IMR-90 (cell line): Measurements from ENCODE around the gene RAP1GAP. TPM values are rescaled to one million over a fixed set of nuclear protein-coding genes. Genes with fewer than 3 reads are reported as not detected.
"Not testable (repeated sequence)": the region's sequence is repeated elsewhere in the genome, so short reads cannot be mapped to it uniquely, and the experiment has no call there.

Experiments used
- ATAC-seq: fragments of 200-7000 bp; cut with Tn5 transposase; 2 replicates; pipeline ENCODE4 v1.9.1; 2020; ENCODE audit warnings: low read depth, mild to moderate bottlenecking, moderate library complexity
- BruUV-seq: library from RNA; stranded (reverse); fragments of 400-500 nt; replicated peaks from 2 replicates; lab custom pipeline; 2021; lab: Mats Ljungman, UMichigan
- CTCF ChIA-PET: fragments of 300-600 bp; formaldehyde crosslinking; extraction: SDS; loops from one replicate; lab custom pipeline; 2021; ENCODE audit warnings: antibody characterized with exemption; lab: Yijun Ruan, JAX
- POLR2A ChIA-PET: fragments of 300-600 bp; sonication (Branson Sonifier 250); formaldehyde crosslinking; loops from one replicate; lab custom pipeline; 2022; ENCODE audit warnings: antibody characterized with exemption; ENCODE audit not compliant: unreplicated experiment; lab: Charles Lee
- DNase-seq: peaks from one replicate; pipeline ENCODE4 v3.0.0; 2013
- H2AFZ ChIP-seq: replicated peaks from 2 replicates; pipeline ENCODE3; 2013; ENCODE audit warnings: low read length, mild to moderate bottlenecking; ENCODE audit not compliant: poor library complexity
- H2AK5ac ChIP-seq: 2 replicates; pipeline ENCODE4 v1.6.1; 2013; ENCODE audit warnings: low read depth, low read length, inconsistent platforms
- H2AK9ac ChIP-seq: replicated peaks from 2 replicates; pipeline ENCODE3; 2013; ENCODE audit warnings: mild to moderate bottlenecking, low read depth, low read length, moderate library complexity; ENCODE audit not compliant: poor library complexity
- H2BK120ac ChIP-seq: 2 replicates; pipeline ENCODE4 v1.6.1; 2013; ENCODE audit warnings: low read depth, low read length, inconsistent platforms
- H2BK15ac ChIP-seq: 3 replicates; pipeline ENCODE4 v1.6.1; 2013; ENCODE audit warnings: low read depth, low read length, inconsistent platforms
- H2BK20ac ChIP-seq: 2 replicates; pipeline ENCODE4 v1.6.1; 2013; ENCODE audit warnings: low read depth, mild to moderate bottlenecking, inconsistent platforms, low read length, moderate library complexity
- H2BK5ac ChIP-seq: 2 replicates; pipeline ENCODE4 v1.6.1; 2013; ENCODE audit warnings: mild to moderate bottlenecking, low read depth, low read length, inconsistent platforms; ENCODE audit not compliant: poor library complexity, severe bottlenecking
- H3K14ac ChIP-seq: replicated peaks from 2 replicates; pipeline ENCODE4 v1.6.1; 2013; ENCODE audit warnings: low read depth, low read length, inconsistent platforms
- H3K18ac ChIP-seq: 2 replicates; pipeline ENCODE4 v1.6.1; 2013; ENCODE audit warnings: low read depth, low read length, control low read depth
- H3K23ac ChIP-seq: 2 replicates; pipeline ENCODE4 v1.6.1; 2013; ENCODE audit warnings: low read depth, low read length, inconsistent platforms
- H3K27ac ChIP-seq: 2 replicates; pipeline ENCODE4 v1.5.1; 2013; ENCODE audit warnings: mild to moderate bottlenecking, control low read depth, low read length; ENCODE audit not compliant: insufficient read depth
- H3K27me3 ChIP-seq: 2 replicates; pipeline ENCODE4 v1.6.1; 2013; ENCODE audit warnings: low read length; ENCODE audit not compliant: control insufficient read depth, insufficient read depth
- H3K36me3 ChIP-seq: 2 replicates; pipeline ENCODE4 v1.6.1; 2013; ENCODE audit warnings: low read length, mixed read lengths; ENCODE audit not compliant: control insufficient read depth, insufficient read depth
- H3K4ac ChIP-seq: 2 replicates; pipeline ENCODE4 v1.6.1; 2013; ENCODE audit warnings: low read depth, low read length, inconsistent platforms
- H3K4me1 ChIP-seq: 2 replicates; pipeline ENCODE4 v1.6.1; 2013; ENCODE audit warnings: low read length, mixed read lengths; ENCODE audit not compliant: control insufficient read depth, insufficient read depth
- H3K4me2 ChIP-seq: 2 replicates; pipeline ENCODE4 v1.6.1; 2013; ENCODE audit warnings: low read depth, mild to moderate bottlenecking, control low read depth, low read length, moderate library complexity
- H3K4me3 ChIP-seq: 2 replicates; pipeline ENCODE4 v1.5.1; 2013; ENCODE audit warnings: low read depth, mild to moderate bottlenecking, control low read depth, low read length, moderate library complexity; ENCODE audit not compliant: insufficient read depth
- H3K56ac ChIP-seq: 2 replicates; pipeline ENCODE4 v1.6.1; 2013; ENCODE audit warnings: low read length, inconsistent platforms; ENCODE audit not compliant: insufficient read depth; ENCODE audit errors: extremely low read depth
- H3K79me1 ChIP-seq, 2 experiments: 2 replicates each; pipeline ENCODE4 v1.6.1; 2013; ENCODE audit warnings: low read length in 2 of 2, inconsistent platforms in 1 of 2, low read depth in 1 of 2
- H3K9ac ChIP-seq: 2 replicates; pipeline ENCODE4 v1.6.1; 2013; ENCODE audit warnings: low read depth, low read length, control low read depth
- H3K9me1 ChIP-seq: 2 replicates; pipeline ENCODE4 v1.6.1; 2013; ENCODE audit warnings: low read length, inconsistent platforms; ENCODE audit not compliant: insufficient read depth
- H3K9me3 ChIP-seq: 2 replicates; pipeline ENCODE4 v1.6.1; 2013; ENCODE audit warnings: low read length; ENCODE audit not compliant: control insufficient read depth, insufficient read depth
- H4K20me1 ChIP-seq: 2 replicates; pipeline ENCODE4 v1.6.1; 2013; ENCODE audit warnings: low read length, inconsistent platforms; ENCODE audit not compliant: insufficient read depth
- H4K5ac ChIP-seq: 2 replicates; pipeline ENCODE4 v1.6.1; 2013; ENCODE audit warnings: mild to moderate bottlenecking, low read depth, low read length, control low read depth
- H4K8ac ChIP-seq, 2 experiments: 2 replicates each; pipeline ENCODE4 v1.6.1; 2013; ENCODE audit warnings: low read depth in 2 of 2, low read length in 2 of 2, control low read depth in 1 of 2, inconsistent platforms in 1 of 2
- H4K91ac ChIP-seq: 2 replicates; pipeline ENCODE4 v1.6.1; 2013; ENCODE audit warnings: low read depth, low read length, inconsistent platforms; ENCODE audit not compliant: insufficient read depth
- BHLHE40 ChIP-seq: fragments of 150-350 bp; IDR thresholded peaks from 2 replicates; pipeline ENCODE4 v1.6.1; 2016; ENCODE audit warnings: mild to moderate bottlenecking, low read depth, low read length
- CEBPB ChIP-seq: IDR thresholded peaks from 2 replicates; pipeline ENCODE4 v1.6.1; 2012; ENCODE audit warnings: low read depth, low read length, improper control_type of control experiment
- FOS ChIP-seq: fragments of 150-350 bp; IDR thresholded peaks from 2 replicates; pipeline ENCODE4 v1.6.1; 2016; ENCODE audit warnings: low read depth, low read length
- MAFK ChIP-seq: IDR thresholded peaks from 2 replicates; pipeline ENCODE4 v1.6.1; 2012; ENCODE audit warnings: low read depth, low read length, improper control_type of control experiment
- WGBS, 2 experiments: methylation state at CpG; one replicate each; pipeline versions ENCODE4 v1.1.5 to v1.1.7; 2013; ENCODE audit warnings: missing lambda C conversion rate in 2 of 2; ENCODE audit not compliant: insufficient read length in 1 of 2; ENCODE audit errors: extremely low coverage in 2 of 2; 5-methylcytosine and 5-hydroxymethylcytosine counted together
- dilution Hi-C: fragments of 300-500 bp; cut with HindIII; formaldehyde crosslinking; loops from one replicate; pipeline ENCODE4 v1.14.3; 2018; ENCODE audit warnings: low sequenced_read_pairs; ENCODE audit not compliant: unreplicated experiment
- in situ Hi-C: fragments of 300-500 bp; cut with MboI; formaldehyde crosslinking; loops from 3 replicates; pipeline ENCODE4 v1.14.3; 2019; ENCODE audit warnings: low sequenced_read_pairs, inconsistent platforms, mixed read lengths
- intact Hi-C: fragments of 100-400 bp; cut with micrococcal nuclease; formaldehyde crosslinking; loops from 2 replicates; pipeline ENCODE4 v1.10.0; 2022
- polyA plus RNA-seq, 3 experiments: library from polyadenylated mRNA; depleted of rRNA; stranded (reverse); fragments of >200 nt; gene quantifications; 2 replicates each; pipeline ENCODE4 v1.2.3, GENCODE V29; 2012; ENCODE audit warnings: low replicate concordance in 1 of 3
- total RNA-seq: library from RNA; depleted of rRNA; stranded (reverse); fragments of >200 nt; gene quantifications from 2 replicates; pipeline ENCODE4 v1.2.3, GENCODE V29; 2012

The RAP1GAP gene
- total and polyA plus RNA-seq, 2 of the 4 experiments (the other 2 are of a cell fraction): under 0.01 to 0.10 TPM

- H2AK9ac ChIP-seq: peak overlapping the region; percentile 94
- no peaks in the 10 kb centered on the region for H4K20me1 ChIP-seq
- H2BK20ac ChIP-seq: peak overlapping the region; percentile 66; the same call in 1 of the 2 replicates
- H3K23ac ChIP-seq: no peak overlapping the region
- H3K4me1 ChIP-seq: peaks cover 16% of the 10 kb centered on the region
- H3K79me1 ChIP-seq: no peaks in the 10 kb centered on the region
- peak overlapping the region; percentile 45; the same call in 1 of the 3 replicates for H2BK15ac ChIP-seq
- no TSS peak for BruUV-seq
- 29% methylated on average over 8 of the region's 24 CpGs; no CpG with 5 or more reads in 1 of the 2 experiments for WGBS, 2 experiments
- peak overlapping the region; percentile 59 for H3K14ac ChIP-seq
- H4K91ac ChIP-seq: peak overlapping the region; percentile 30; the same call in 1 of the 2 replicates
- no peaks in the 10 kb centered on the region for H3K36me3 ChIP-seq
- peak overlapping the region; percentile 66 for H3K4ac ChIP-seq
- TF ChIP-seq BHLHE40 (peak; percentile 64; the same call in 1 of the 2 replicates), MAFK (no peak), FOS (peak; percentile 59), CEBPB (peak; percentile 50; the same call in 1 of the 2 replicates)
- peak; percentile 69 for ATAC-seq
- peak overlapping the region; percentile 87 for H2BK5ac ChIP-seq
- dilution Hi-C loops (no loop called here), in situ Hi-C loops (no loop called here), intact Hi-C loops (no loop called here)
- H2BK120ac ChIP-seq: peak overlapping the region; percentile 73
- DNase-seq: peak; percentile 92
- peak overlapping the region; percentile 61 to 85 for H4K8ac ChIP-seq
- no peak overlapping the region for H3K4me3 ChIP-seq
- H3K56ac ChIP-seq: no peak overlapping the region
- H3K27me3 ChIP-seq: no peaks in the 10 kb centered on the region
- H2AFZ ChIP-seq: peak overlapping the region; percentile 52
- H3K18ac ChIP-seq: peak overlapping the region; percentile 65; the same call in 1 of the 2 replicates
- H4K5ac ChIP-seq: peak overlapping the region; percentile 80; the same call in 1 of the 2 replicates
- POLR2A ChIA-PET: no interaction called here
- H2AK5ac ChIP-seq: peak overlapping the region; percentile 96; the same call in 1 of the 2 replicates
- CTCF ChIA-PET: no interaction called here
- no peak overlapping the region for H3K4me2 ChIP-seq
- peak overlapping the region; percentile 38; the same call in 1 of the 2 replicates for H3K27ac ChIP-seq
- H3K9me3 ChIP-seq: peaks cover 4% of the 10 kb centered on the region
- H3K9me1 ChIP-seq: peaks cover 14% of the 10 kb centered on the region
- H3K9ac ChIP-seq: no peak overlapping the region
These were observed 101.7 kb downstream of the RAP1GAP start for GRCh38 chr1:21567241-21568005.

GRCh38 chr1:21566361-21566760, 102.8 kb downstream of the RAP1GAP start:
- H2AK9ac ChIP-seq, H3K79me1 ChIP-seq, BruUV-seq, in situ Hi-C loops, CTCF ChIA-PET, H3K56ac ChIP-seq, H3K4me3 ChIP-seq, dilution Hi-C loops, H2BK5ac ChIP-seq, H2AFZ ChIP-seq, POLR2A ChIA-PET, intact Hi-C loops, DNase-seq, H3K9ac ChIP-seq, ATAC-seq, H4K5ac ChIP-seq, H3K4me2 ChIP-seq, H3K27ac ChIP-seq, H4K20me1 ChIP-seq, H3K4ac ChIP-seq, H3K9me3 ChIP-seq, H3K27me3 ChIP-seq, H3K36me3 ChIP-seq, H2BK20ac ChIP-seq, H2BK15ac ChIP-seq, H3K18ac ChIP-seq, H4K91ac ChIP-seq, H3K23ac ChIP-seq, H3K14ac ChIP-seq, H4K8ac ChIP-seq: not testable (repeated sequence)
- peak overlapping the region; percentile 27; the same call in 1 of the 2 replicates for H2BK120ac ChIP-seq
- H3K9me1 ChIP-seq: peaks cover 14% of the 10 kb centered on the region
- peak overlapping the region; percentile 78; the same call in 1 of the 2 replicates for H2AK5ac ChIP-seq
- 96% methylated on average over 15 of the region's 15 CpGs; no CpG with 5 or more reads in 1 of the 2 experiments for WGBS, 2 experiments
- peaks cover 16% of the 10 kb centered on the region for H3K4me1 ChIP-seq
